ENCODE results near the gene PRRC2B. TPM values are rescaled to one million over a fixed set of nuclear protein-coding genes. Genes with fewer than 3 reads are reported as not detected.
A peak's percentile ranks its signal among the peaks of the same experiment; 100 is the strongest.

The PRRC2B gene
- total RNA-seq, 1 donor from 2014 or later: 235 TPM

DNA sequence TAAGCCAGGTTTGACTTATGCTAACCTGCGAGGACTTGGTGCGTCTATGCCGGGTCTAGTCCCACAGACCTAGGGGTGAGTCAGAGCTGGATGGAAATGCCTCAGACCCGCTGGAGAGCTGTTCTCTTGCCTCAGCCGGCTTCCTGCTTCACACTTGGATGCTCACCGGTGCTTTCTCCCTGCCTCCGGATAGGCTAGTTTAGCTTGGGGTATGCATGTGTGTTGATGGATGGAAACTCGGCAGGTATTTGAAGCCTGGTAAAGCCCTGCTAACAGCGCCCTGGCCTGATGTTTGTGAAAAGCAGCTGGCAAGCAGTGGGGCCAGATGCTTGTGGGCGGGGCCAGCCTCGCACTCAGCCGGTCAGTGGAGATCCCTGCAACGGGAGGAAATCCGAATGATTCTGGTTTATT is 29.3 kb downstream of the PRRC2B start:
- Mint-ChIP-seq H3K4me1 (ENCODE audit: low read depth) (peaks cover 52% of the 10 kb centered on the region), H3K4me3 (ENCODE audit: unreplicated experiment) (peak overlapping the region; percentile 9), H3K27me3 (ENCODE audit: low read depth) (no peaks in the 10 kb centered on the region), H3K9me3 (ENCODE audit: low read depth) (no peaks in the 10 kb centered on the region), H3K36me3 (ENCODE audit: low read depth) (no peaks in the 10 kb centered on the region), H3K27ac (ENCODE audit: unreplicated experiment) (peak overlapping the region; percentile 89)
- TF ChIP-seq CTCF (IDR thresholded peaks at IDR 0.05): no peak
- peak; percentile 62 for DNase-seq (ENCODE audit: low spot score)

DNA sequence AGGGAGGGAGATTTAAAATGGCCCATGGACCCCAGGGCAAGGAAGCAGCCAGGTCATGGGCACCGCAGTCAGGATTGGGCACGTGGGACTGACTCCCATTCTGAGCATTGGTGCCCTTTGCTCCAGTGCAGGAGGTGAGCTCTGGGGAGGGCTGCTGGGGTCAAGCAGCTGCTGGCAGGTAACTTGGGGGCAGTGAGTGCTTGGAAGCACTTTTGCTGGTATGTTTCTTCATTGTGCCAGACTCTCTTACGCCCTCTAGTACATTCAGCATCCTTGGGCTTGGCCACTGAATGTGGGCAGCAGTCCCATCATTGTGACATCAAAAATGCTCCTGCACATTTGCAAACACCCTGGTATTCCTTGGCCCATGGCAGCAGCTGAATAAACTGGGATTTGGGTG is 32.7 kb downstream of the PRRC2B start:
- Mint-ChIP-seq H3K9me3 (ENCODE audit: low read depth) (no peaks in the 10 kb centered on the region), H3K27me3 (ENCODE audit: low read depth) (no peaks in the 10 kb centered on the region), H3K27ac (ENCODE audit: unreplicated experiment) (no peak overlapping the region), H3K4me1 (ENCODE audit: low read depth) (peaks cover 39% of the 10 kb centered on the region), H3K36me3 (ENCODE audit: low read depth) (no peaks in the 10 kb centered on the region), H3K4me3 (ENCODE audit: unreplicated experiment) (no peak overlapping the region)
- TF ChIP-seq CTCF (IDR thresholded peaks at IDR 0.05): no peak
- no peak for DNase-seq (ENCODE audit: low spot score)

GRCh38 chr9:131429121-131430012 is 35.5 kb downstream of the PRRC2B start:
- Mint-ChIP-seq H3K36me3 (ENCODE audit: low read depth) (peaks cover 6% of the 10 kb centered on the region), H3K9me3 (ENCODE audit: low read depth) (no peaks in the 10 kb centered on the region), H3K4me1 (ENCODE audit: low read depth) (peaks cover 39% of the 10 kb centered on the region), H3K27me3 (ENCODE audit: low read depth) (no peaks in the 10 kb centered on the region), H3K4me3 (ENCODE audit: unreplicated experiment) (no peak overlapping the region), H3K27ac (ENCODE audit: unreplicated experiment) (peak overlapping the region; percentile 69)
- TF ChIP-seq CTCF (IDR thresholded peaks at IDR 0.05): no peak
- DNase-seq (ENCODE audit: low spot score): no peak

- TF ChIP-seq CTCF (IDR thresholded peaks at IDR 0.05): no peak
- peak overlapping the region; percentile 94 for H3K27ac Mint-ChIP-seq (ENCODE audit: unreplicated experiment)
- no peak overlapping the region for H3K4me3 Mint-ChIP-seq (ENCODE audit: unreplicated experiment)
- H3K36me3 Mint-ChIP-seq (ENCODE audit: low read depth): peaks cover 16% of the 10 kb centered on the region
- peaks cover 60% of the 10 kb centered on the region for H3K4me1 Mint-ChIP-seq (ENCODE audit: low read depth)
- no peaks in the 10 kb centered on the region for H3K27me3 Mint-ChIP-seq (ENCODE audit: low read depth)
- DNase-seq (ENCODE audit: low spot score): no peak
- H3K9me3 Mint-ChIP-seq (ENCODE audit: low read depth): no peaks in the 10 kb centered on the region
Measured at GRCh38 chr9:131432050-131432449, 38.2 kb downstream of the PRRC2B start.

GRCh38 chr9:131432597-131433301 is 38.9 kb downstream of the PRRC2B start:
- DNase-seq (ENCODE audit: low spot score): no peak
- Mint-ChIP-seq H3K27ac (ENCODE audit: unreplicated experiment) (peak overlapping the region; percentile 94), H3K4me3 (ENCODE audit: unreplicated experiment) (no peak overlapping the region), H3K4me1 (ENCODE audit: low read depth) (peaks cover 67% of the 10 kb centered on the region), H3K36me3 (ENCODE audit: low read depth) (peaks cover 16% of the 10 kb centered on the region), H3K27me3 (ENCODE audit: low read depth) (no peaks in the 10 kb centered on the region), H3K9me3 (ENCODE audit: low read depth) (no peaks in the 10 kb centered on the region)
- peak; percentile 5 for TF ChIP-seq CTCF (IDR thresholded peaks at IDR 0.05)
